H9 (cell line): ENCODE results near the gene ZNFX1. TPM values are rescaled to one million over a fixed set of nuclear protein-coding genes. Genes with fewer than 3 reads are reported as not detected.

ENCODE experiments used
- DNase-seq: peaks from one replicate; pipeline ENCODE4 v3.0.0-alpha.2; 2017
- H2AFZ ChIP-seq: one replicate; pipeline ENCODE4 v1.6.1; 2013; ENCODE audit warnings: mild to moderate bottlenecking, low read length, control low read depth, moderate library complexity
- H2AK5ac ChIP-seq: 2 replicates; pipeline ENCODE4 v1.6.1; 2013; ENCODE audit warnings: low read length, control low read depth, mixed read lengths; ENCODE audit not compliant: insufficient read length
- H2BK120ac ChIP-seq: one replicate; pipeline ENCODE4 v1.6.1; 2013; ENCODE audit warnings: low read depth, mild to moderate bottlenecking, low read length, control low read depth, inconsistent platforms; ENCODE audit not compliant: poor library complexity, severe bottlenecking
- H2BK12ac ChIP-seq: 2 replicates; pipeline ENCODE4 v1.6.1; 2013; ENCODE audit warnings: low read length, control low read depth, mixed read lengths, low read depth; ENCODE audit not compliant: insufficient read length
- H2BK15ac ChIP-seq: 2 replicates; pipeline ENCODE4 v1.6.1; 2013; ENCODE audit warnings: low read depth, low read length, control low read depth
- H2BK20ac ChIP-seq: one replicate; pipeline ENCODE4 v1.6.1; 2013; ENCODE audit warnings: low read depth, mild to moderate bottlenecking, low read length, control low read depth, inconsistent platforms; ENCODE audit not compliant: poor library complexity, severe bottlenecking
- H2BK5ac ChIP-seq: 2 replicates; pipeline ENCODE4 v1.6.1; 2013; ENCODE audit warnings: low read length, control low read depth, mixed read lengths; ENCODE audit not compliant: insufficient read length
- H3K14ac ChIP-seq: 2 replicates; pipeline ENCODE4 v1.6.1; 2013; ENCODE audit warnings: low read length, control low read depth; ENCODE audit not compliant: insufficient read depth
- H3K18ac ChIP-seq: 2 replicates; pipeline ENCODE4 v1.6.1; 2013; ENCODE audit warnings: low read depth, mild to moderate bottlenecking, mixed read lengths, low read length, control low read depth; ENCODE audit not compliant: insufficient read length
- H3K23ac ChIP-seq: 2 replicates; pipeline ENCODE4 v1.6.1; 2013; ENCODE audit warnings: low read length, control low read depth, mixed read lengths, low read depth; ENCODE audit not compliant: insufficient read length
- H3K23me2 ChIP-seq: 2 replicates; pipeline ENCODE4 v1.6.1; 2013; ENCODE audit warnings: low read depth, mild to moderate bottlenecking, mixed read lengths, low read length, control low read depth; ENCODE audit not compliant: insufficient read length, poor library complexity, severe bottlenecking
- H3K27ac ChIP-seq: 2 replicates; pipeline ENCODE4 v1.5.1; 2013; ENCODE audit warnings: low read length, control low read depth, mixed read lengths, low read depth; ENCODE audit not compliant: insufficient read length
- H3K27me3 ChIP-seq: 2 replicates; pipeline ENCODE4 v1.6.1; 2013; ENCODE audit warnings: low read length, control low read depth, inconsistent platforms; ENCODE audit not compliant: insufficient read depth
- H3K4ac ChIP-seq: 2 replicates; pipeline ENCODE4 v1.6.1; 2013; ENCODE audit warnings: low read depth, mild to moderate bottlenecking, control low read depth, inconsistent platforms, low read length, moderate library complexity
- H3K4me1 ChIP-seq: 2 replicates; pipeline ENCODE4 v1.6.1; 2013; ENCODE audit warnings: low read length, control low read depth, inconsistent platforms; ENCODE audit not compliant: insufficient read depth
- H3K4me2 ChIP-seq: 2 replicates; pipeline ENCODE4 v1.6.1; 2013; ENCODE audit warnings: low read length, control low read depth, mixed read lengths; ENCODE audit not compliant: insufficient read length, insufficient read depth
- H3K56ac ChIP-seq: 2 replicates; pipeline ENCODE4 v1.6.1; 2013; ENCODE audit warnings: low read depth, mild to moderate bottlenecking, mixed read lengths, low read length, control low read depth; ENCODE audit not compliant: insufficient read length
- H3K79me1 ChIP-seq: 2 replicates; pipeline ENCODE4 v1.6.1; 2013; ENCODE audit warnings: low read depth, mild to moderate bottlenecking, moderate library complexity, low read length, control low read depth, inconsistent platforms; ENCODE audit not compliant: insufficient read depth, poor library complexity, severe bottlenecking
- H3K79me2 ChIP-seq: 2 replicates; pipeline ENCODE4 v1.6.1; 2013; ENCODE audit warnings: low read length, control low read depth, inconsistent platforms; ENCODE audit not compliant: insufficient read depth
- H3K9ac ChIP-seq: 2 replicates; pipeline ENCODE4 v1.6.1; 2013; ENCODE audit warnings: low read length, control low read depth, mixed read lengths; ENCODE audit not compliant: insufficient read length; ENCODE audit errors: extremely low read depth
- H3K9me3 ChIP-seq: one replicate; pipeline ENCODE4 v1.6.1; 2013; ENCODE audit warnings: low read depth, low read length, inconsistent platforms; ENCODE audit not compliant: control insufficient read depth
- H3T11ph ChIP-seq: one replicate; pipeline ENCODE4 v1.6.1; 2013; ENCODE audit warnings: mild to moderate bottlenecking, low read length, control low read depth, inconsistent platforms
- H4K20me1 ChIP-seq: one replicate; pipeline ENCODE4 v1.6.1; 2013; ENCODE audit not compliant: control insufficient read depth, insufficient read length, insufficient read depth
- H4K5ac ChIP-seq: 2 replicates; pipeline ENCODE4 v1.6.1; 2013; ENCODE audit warnings: low read depth, mild to moderate bottlenecking, mixed read lengths, low read length, control low read depth; ENCODE audit not compliant: insufficient read length
- H4K8ac ChIP-seq: replicated peaks from 2 replicates; pipeline ENCODE4 v1.6.1; 2013; ENCODE audit warnings: low read length, control low read depth, mixed read lengths, low read depth; ENCODE audit not compliant: insufficient read length
- H4K91ac ChIP-seq: 2 replicates; pipeline ENCODE4 v1.6.1; 2013; ENCODE audit warnings: low read depth, mild to moderate bottlenecking, moderate library complexity, mixed read lengths, low read length, control low read depth; ENCODE audit not compliant: insufficient read length
- H3K27ac Mint-ChIP-seq, 3 experiments: 2 replicates in 2 of 3; 3 replicates in 1 of 3; pipeline ENCODE4 v1.8.0; 2020 to 2021; ENCODE audit warnings: mixed read lengths in 3 of 3, mild to moderate bottlenecking in 1 of 3, moderate library complexity in 1 of 3
- H3K27me3 Mint-ChIP-seq: 2 replicates; pipeline ENCODE4 v1.8.0; 2021; ENCODE audit warnings: low read depth, mild to moderate bottlenecking, moderate library complexity, mixed read lengths
- H3K36me3 Mint-ChIP-seq, 3 experiments: 2 replicates in 2 of 3; 3 replicates in 1 of 3; pipeline ENCODE4 v1.8.0; 2020 to 2021; ENCODE audit warnings: low read depth in 3 of 3, mixed read lengths in 3 of 3; ENCODE audit not compliant: insufficient read depth in 1 of 3
- H3K4me1 Mint-ChIP-seq, 2 experiments: 2 replicates each; pipeline ENCODE4 v1.8.0; 2020; ENCODE audit warnings: mixed read lengths in 2 of 2
- H3K4me3 Mint-ChIP-seq, 2 experiments: 2 replicates in 1 of 2; 3 replicates in 1 of 2; pipeline ENCODE4 v1.8.0; 2020 to 2021; ENCODE audit warnings: mild to moderate bottlenecking in 2 of 2, mixed read lengths in 2 of 2, moderate library complexity in 1 of 2
- H3K9me3 Mint-ChIP-seq, 2 experiments: 2 replicates in 1 of 2; 3 replicates in 1 of 2; pipeline ENCODE4 v1.8.0; 2020; ENCODE audit warnings: mild to moderate bottlenecking in 2 of 2, mixed read lengths in 2 of 2, moderate library complexity in 1 of 2
- WGBS: extraction: QIAGEN DNeasy Blood & Tissue Kit; methylation state at CpG from one replicate; pipeline ENCODE4 v1.1.7; 2013; ENCODE audit warnings: missing lambda C conversion rate, low lambda C conversion rate, mixed read lengths; ENCODE audit not compliant: insufficient read length; ENCODE audit errors: extremely low coverage; 5-methylcytosine and 5-hydroxymethylcytosine counted together
- total RNA-seq: library from RNA; stranded (reverse); gene quantifications from 2 replicates; pipeline ENCODE4 v1.2.1, GENCODE V29; 2021
- TF ChIP-seq, protein P1 (sequence below): fragments of 200-600 bp; sonication (generic); conservative IDR thresholded peaks from 3 replicates; pipeline ENCODE4 v1.8.0; 2021; ENCODE audit warnings: antibody characterized with exemption, mild to moderate bottlenecking

The ZNFX1 gene
- total RNA-seq, 1 experiment from 2014 or later, result 13.3 TPM

DNA sequence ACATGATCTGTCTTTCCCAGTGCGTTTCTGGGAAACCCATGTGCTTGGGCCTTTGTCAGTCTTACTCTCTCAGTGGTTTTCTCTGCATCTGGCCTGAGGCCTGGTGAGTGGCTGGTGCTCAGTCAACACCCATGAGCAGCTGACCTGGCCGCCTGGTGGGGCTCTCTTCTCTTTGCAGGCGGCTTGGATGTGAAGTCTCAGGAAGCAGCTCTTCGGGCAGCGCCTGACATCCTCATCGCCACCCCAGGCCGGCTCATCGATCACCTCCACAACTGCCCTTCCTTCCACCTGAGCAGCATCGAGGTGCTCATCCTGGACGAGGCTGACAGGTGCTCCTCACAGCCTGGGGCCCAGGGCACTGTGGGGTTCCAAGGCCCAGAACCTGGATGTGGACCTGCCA, 47.8 kb downstream of the ZNFX1 start:
- no peaks in the 10 kb centered on the region for H3K4me1 Mint-ChIP-seq
- H3K27me3 Mint-ChIP-seq, result no peaks in the 10 kb centered on the region
- H3K79me1 ChIP-seq, result no peaks in the 10 kb centered on the region
- no peak for DNase-seq
- TF ChIP-seq, protein P1, sequence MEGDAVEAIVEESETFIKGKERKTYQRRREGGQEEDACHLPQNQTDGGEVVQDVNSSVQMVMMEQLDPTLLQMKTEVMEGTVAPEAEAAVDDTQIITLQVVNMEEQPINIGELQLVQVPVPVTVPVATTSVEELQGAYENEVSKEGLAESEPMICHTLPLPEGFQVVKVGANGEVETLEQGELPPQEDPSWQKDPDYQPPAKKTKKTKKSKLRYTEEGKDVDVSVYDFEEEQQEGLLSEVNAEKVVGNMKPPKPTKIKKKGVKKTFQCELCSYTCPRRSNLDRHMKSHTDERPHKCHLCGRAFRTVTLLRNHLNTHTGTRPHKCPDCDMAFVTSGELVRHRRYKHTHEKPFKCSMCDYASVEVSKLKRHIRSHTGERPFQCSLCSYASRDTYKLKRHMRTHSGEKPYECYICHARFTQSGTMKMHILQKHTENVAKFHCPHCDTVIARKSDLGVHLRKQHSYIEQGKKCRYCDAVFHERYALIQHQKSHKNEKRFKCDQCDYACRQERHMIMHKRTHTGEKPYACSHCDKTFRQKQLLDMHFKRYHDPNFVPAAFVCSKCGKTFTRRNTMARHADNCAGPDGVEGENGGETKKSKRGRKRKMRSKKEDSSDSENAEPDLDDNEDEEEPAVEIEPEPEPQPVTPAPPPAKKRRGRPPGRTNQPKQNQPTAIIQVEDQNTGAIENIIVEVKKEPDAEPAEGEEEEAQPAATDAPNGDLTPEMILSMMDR, result no peak
- no peak overlapping the region; a peak in 1 of 7 replicates for H3K27ac Mint-ChIP-seq
- H2BK15ac ChIP-seq, result no peak overlapping the region
- H3K9me3 Mint-ChIP-seq, result no peaks in the 10 kb centered on the region
- H3K18ac ChIP-seq, result no peak overlapping the region
- no peak overlapping the region for H4K5ac ChIP-seq
- no peaks in the 10 kb centered on the region for H3K23me2 ChIP-seq
- no peak overlapping the region for H3K56ac ChIP-seq
- no peaks in the 10 kb centered on the region for H4K20me1 ChIP-seq
- H2AFZ ChIP-seq, result no peak overlapping the region
- no peak overlapping the region for H2BK120ac ChIP-seq
- H2AK5ac ChIP-seq, result no peak overlapping the region
- no peak overlapping the region for H2BK20ac ChIP-seq
- H2BK5ac ChIP-seq, result no peak overlapping the region
- no peak overlapping the region for H2BK12ac ChIP-seq
- no peak overlapping the region for H4K8ac ChIP-seq
- H3K4ac ChIP-seq, result no peak overlapping the region
- H3K36me3 Mint-ChIP-seq, result peaks cover 48 to 87% (median 80%) of the 10 kb centered on the region in 3 experiments
- no peak overlapping the region for H4K91ac ChIP-seq
- H3K9ac ChIP-seq, result no peak overlapping the region
- H3K4me3 Mint-ChIP-seq, result no peak overlapping the region
- H3K79me2 ChIP-seq, result no peaks in the 10 kb centered on the region
- no peaks in the 10 kb centered on the region for H3K4me1 ChIP-seq
- H3K4me2 ChIP-seq, result no peak overlapping the region
- H3K14ac ChIP-seq, result no peak overlapping the region
- no peaks in the 10 kb centered on the region for H3K27me3 ChIP-seq
- H3T11ph ChIP-seq, result no peak overlapping the region
- H3K9me3 ChIP-seq, result no peaks in the 10 kb centered on the region
- H3K27ac ChIP-seq, result no peak overlapping the region
- no CpG with 5 or more reads among the region's 10 CpGs for WGBS
- H3K23ac ChIP-seq, result no peak overlapping the region
